ENCODE data around the gene CABP7.

- TF ChIP-seq CTCF (IDR thresholded peaks at IDR 0.05) (no peak), POLR2A (IDR thresholded peaks at IDR 0.05) (no peak)
Observed at GRCh38 chr22:29737251-29738117, 17.7 kb downstream of the CABP7 start.
